ENCODE data around the gene NBL1. TPM values are rescaled to one million over a fixed set of nuclear protein-coding genes. Genes with fewer than 3 reads are reported as not detected.

NBL1 gene
- total RNA-seq, 2 donors from 2014 or later = 32.0 to 32.3 TPM

GRCh38 chr1:19675797-19676196 lies 31.7 kb downstream of the NBL1 start:
- Mint-ChIP-seq H3K27ac (no peak overlapping the region), H3K4me3 (no peak overlapping the region), H3K4me1 (peaks cover 2% of the 10 kb centered on the region), H3K27me3 (peaks cover 11% of the 10 kb centered on the region), H3K36me3 (ENCODE audit: low read depth) (no peaks in the 10 kb centered on the region)
- DNase-seq (no peak), ATAC-seq (no peak)
- no peaks in the 10 kb centered on the region for H3K9me3 ChIP-seq (ENCODE audit: control insufficient read depth, low read length, poor library complexity, severe bottlenecking)

- H3K9me3 ChIP-seq (ENCODE audit: control insufficient read depth, low read length, poor library complexity, severe bottlenecking) = no peaks in the 10 kb centered on the region
- no peak overlapping the region for H3K27ac Mint-ChIP-seq
- no peak overlapping the region for H3K4me3 Mint-ChIP-seq
- no peak for DNase-seq
- peaks cover 2% of the 10 kb centered on the region for H3K4me1 Mint-ChIP-seq
- H3K36me3 Mint-ChIP-seq (ENCODE audit: low read depth) = no peaks in the 10 kb centered on the region
- H3K27me3 Mint-ChIP-seq = peaks cover 11% of the 10 kb centered on the region
- ATAC-seq = no peak
Measured at GRCh38 chr1:19676438-19676922, 32.4 kb downstream of the NBL1 start.

DNA sequence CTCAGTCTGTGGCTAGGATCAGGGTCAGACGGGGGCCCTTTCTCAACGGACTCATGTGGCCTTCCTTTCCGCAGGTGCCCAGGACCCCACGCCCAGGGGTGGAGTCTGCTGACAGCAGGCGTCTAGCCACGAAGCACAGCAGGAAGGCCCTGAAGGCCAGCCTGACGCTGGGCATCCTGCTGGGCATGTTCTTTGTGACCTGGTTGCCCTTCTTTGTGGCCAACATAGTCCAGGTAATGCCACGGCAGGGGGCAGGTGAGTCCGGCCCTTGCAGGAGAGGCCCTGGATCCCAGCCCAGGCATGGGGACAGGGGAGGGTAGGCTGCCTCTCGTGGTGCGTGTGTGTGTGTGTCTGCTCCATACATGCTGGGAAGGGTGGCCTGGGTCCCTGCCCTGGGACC lies 34.4 kb downstream of the NBL1 start:
- peaks cover 11% of the 10 kb centered on the region for H3K27me3 Mint-ChIP-seq
- no peaks in the 10 kb centered on the region for H3K9me3 ChIP-seq (ENCODE audit: control insufficient read depth, low read length, poor library complexity, severe bottlenecking)
- ATAC-seq (no peak), DNase-seq (no peak)
- H3K36me3 Mint-ChIP-seq (ENCODE audit: low read depth) = no peaks in the 10 kb centered on the region
- peaks cover 2% of the 10 kb centered on the region for H3K4me1 Mint-ChIP-seq
- H3K4me3 Mint-ChIP-seq = no peak overlapping the region
- no peak overlapping the region for H3K27ac Mint-ChIP-seq

DNA sequence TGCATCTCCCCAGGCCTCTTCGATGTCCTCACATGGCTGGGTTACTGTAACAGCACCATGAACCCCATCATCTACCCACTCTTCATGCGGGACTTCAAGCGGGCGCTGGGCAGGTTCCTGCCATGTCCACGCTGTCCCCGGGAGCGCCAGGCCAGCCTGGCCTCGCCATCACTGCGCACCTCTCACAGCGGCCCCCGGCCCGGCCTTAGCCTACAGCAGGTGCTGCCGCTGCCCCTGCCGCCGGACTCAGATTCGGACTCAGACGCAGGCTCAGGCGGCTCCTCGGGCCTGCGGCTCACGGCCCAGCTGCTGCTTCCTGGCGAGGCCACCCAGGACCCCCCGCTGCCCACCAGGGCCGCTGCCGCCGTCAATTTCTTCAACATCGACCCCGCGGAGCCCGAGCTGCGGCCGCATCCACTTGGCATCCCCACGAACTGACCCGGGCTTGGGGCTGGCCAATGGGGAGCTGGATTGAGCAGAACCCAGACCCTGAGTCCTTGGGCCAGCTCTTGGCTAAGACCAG lies 34.9 kb downstream of the NBL1 start:
- DNase-seq = no peak
- no peak for ATAC-seq
- Mint-ChIP-seq H3K27me3 (peaks cover 11% of the 10 kb centered on the region), H3K4me3 (no peak overlapping the region), H3K4me1 (peaks cover 2% of the 10 kb centered on the region), H3K27ac (no peak overlapping the region), H3K36me3 (ENCODE audit: low read depth) (no peaks in the 10 kb centered on the region)
- H3K9me3 ChIP-seq (ENCODE audit: control insufficient read depth, low read length, poor library complexity, severe bottlenecking) = no peaks in the 10 kb centered on the region

DNA sequence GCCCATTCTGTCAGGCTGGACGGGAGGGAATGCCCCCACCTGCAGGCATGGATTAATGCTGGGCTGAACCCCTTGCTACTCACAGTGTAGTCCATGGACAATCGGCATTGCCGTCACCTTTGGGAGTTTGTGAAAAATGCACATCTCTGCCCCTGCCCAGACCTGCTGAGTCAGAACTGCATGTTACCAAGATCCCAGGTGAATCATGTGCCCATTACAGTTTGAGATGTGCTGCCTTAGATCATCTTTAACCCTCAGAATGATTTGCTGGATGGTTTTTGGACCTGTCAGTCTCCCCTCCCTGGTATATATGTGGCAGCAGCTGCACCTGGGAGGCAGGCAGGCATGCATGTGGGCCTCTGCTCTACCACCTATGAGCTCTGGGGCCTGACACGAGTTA lies 35.6 kb downstream of the NBL1 start:
- peaks cover 7% of the 10 kb centered on the region for H3K27me3 Mint-ChIP-seq
- ATAC-seq = no peak
- H3K9me3 ChIP-seq (ENCODE audit: control insufficient read depth, low read length, poor library complexity, severe bottlenecking) = no peaks in the 10 kb centered on the region
- H3K4me3 Mint-ChIP-seq = no peak overlapping the region
- peaks cover 2% of the 10 kb centered on the region for H3K4me1 Mint-ChIP-seq
- no peaks in the 10 kb centered on the region for H3K36me3 Mint-ChIP-seq (ENCODE audit: low read depth)
- no peak for DNase-seq
- no peak overlapping the region for H3K27ac Mint-ChIP-seq

DNA sequence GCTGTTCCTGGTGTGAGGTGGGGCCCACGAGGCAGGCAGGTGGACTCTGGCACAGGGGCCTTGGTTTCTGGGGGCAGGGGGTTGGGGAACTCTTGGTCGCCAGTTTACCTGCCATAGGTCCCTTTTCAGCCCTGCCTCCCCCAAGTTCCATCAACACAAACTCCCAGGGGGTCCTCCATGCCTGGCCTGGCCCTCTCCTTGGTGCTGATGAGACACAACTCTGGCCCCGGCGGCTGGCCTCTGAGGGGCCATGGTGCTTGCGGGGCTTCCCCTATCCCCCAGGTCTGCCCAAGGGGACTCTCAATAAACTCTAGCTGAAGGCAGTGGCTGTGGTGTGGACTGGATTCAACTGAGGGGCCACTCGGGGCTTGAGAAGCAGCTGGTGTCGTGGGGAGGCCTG lies 36.5 kb downstream of the NBL1 start:
- Mint-ChIP-seq H3K27me3 (peaks cover 2% of the 10 kb centered on the region), H3K36me3 (ENCODE audit: low read depth) (no peaks in the 10 kb centered on the region), H3K27ac (peak overlapping the region; percentile 59), H3K4me3 (no peak overlapping the region), H3K4me1 (peaks cover 2% of the 10 kb centered on the region)
- ATAC-seq = no peak
- H3K9me3 ChIP-seq (ENCODE audit: control insufficient read depth, low read length, poor library complexity, severe bottlenecking) = no peaks in the 10 kb centered on the region
- DNase-seq = no peak

DNA sequence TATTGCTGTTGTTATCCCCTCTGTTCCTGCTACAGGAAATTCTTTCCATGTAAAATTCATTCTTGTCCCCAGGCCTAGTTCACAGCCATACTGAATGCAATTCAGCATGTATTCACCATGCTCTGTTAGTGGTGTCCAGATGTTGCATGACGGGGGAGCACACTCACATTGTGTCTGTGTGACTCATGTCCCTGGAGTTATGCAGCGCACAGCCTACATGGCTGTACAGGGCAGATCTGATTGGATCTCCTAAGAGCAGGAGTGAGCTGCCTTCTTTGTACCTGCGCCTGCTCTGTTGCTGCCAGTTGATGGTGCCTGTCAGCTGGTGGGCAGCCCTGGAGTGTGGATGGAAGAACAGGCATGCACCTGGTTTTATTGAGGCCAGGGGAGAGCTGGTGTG lies 38.1 kb downstream of the NBL1 start:
- H3K27me3 Mint-ChIP-seq = no peaks in the 10 kb centered on the region
- no peaks in the 10 kb centered on the region for H3K36me3 Mint-ChIP-seq (ENCODE audit: low read depth)
- no peak overlapping the region for H3K27ac Mint-ChIP-seq
- no peak for DNase-seq
- H3K4me3 Mint-ChIP-seq = no peak overlapping the region
- peaks cover 2% of the 10 kb centered on the region for H3K4me1 Mint-ChIP-seq
- H3K9me3 ChIP-seq (ENCODE audit: control insufficient read depth, low read length, poor library complexity, severe bottlenecking) = no peaks in the 10 kb centered on the region
- ATAC-seq = no peak

- peaks cover 5% of the 10 kb centered on the region for H3K4me1 Mint-ChIP-seq
- no peak for ATAC-seq
- no peaks in the 10 kb centered on the region for H3K9me3 ChIP-seq (ENCODE audit: control insufficient read depth, low read length, poor library complexity, severe bottlenecking)
- no peak overlapping the region for H3K27ac Mint-ChIP-seq
- no peak overlapping the region for H3K4me3 Mint-ChIP-seq
- no peaks in the 10 kb centered on the region for H3K36me3 Mint-ChIP-seq (ENCODE audit: low read depth)
- H3K27me3 Mint-ChIP-seq = no peaks in the 10 kb centered on the region
- DNase-seq = no peak
Measured at GRCh38 chr1:19682901-19683300, 38.8 kb downstream of the NBL1 start.

GRCh38 chr1:19683351-19683750 lies 39.2 kb downstream of the NBL1 start:
- H3K36me3 Mint-ChIP-seq (ENCODE audit: low read depth) = no peaks in the 10 kb centered on the region
- H3K4me3 Mint-ChIP-seq = no peak overlapping the region

GRCh38 chr1:19684677-19685076 lies 40.6 kb downstream of the NBL1 start:
- H3K4me1 Mint-ChIP-seq = peaks cover 14% of the 10 kb centered on the region
- no peak overlapping the region for H3K4me3 Mint-ChIP-seq
- no peak for DNase-seq
- no peaks in the 10 kb centered on the region for H3K27me3 Mint-ChIP-seq
- no peaks in the 10 kb centered on the region for H3K9me3 ChIP-seq (ENCODE audit: control insufficient read depth, low read length, poor library complexity, severe bottlenecking)
- no peak for ATAC-seq
- no peak overlapping the region for H3K27ac Mint-ChIP-seq
- H3K36me3 Mint-ChIP-seq (ENCODE audit: low read depth) = no peaks in the 10 kb centered on the region

More at GRCh38 chr1:19683351-19683750, 39.2 kb downstream of the NBL1 start:
- ATAC-seq (no peak), DNase-seq (no peak)
- peaks cover 7% of the 10 kb centered on the region for H3K4me1 Mint-ChIP-seq
- no peaks in the 10 kb centered on the region for H3K27me3 Mint-ChIP-seq
- no peaks in the 10 kb centered on the region for H3K9me3 ChIP-seq (ENCODE audit: control insufficient read depth, low read length, poor library complexity, severe bottlenecking)
- H3K27ac Mint-ChIP-seq = no peak overlapping the region

DNA sequence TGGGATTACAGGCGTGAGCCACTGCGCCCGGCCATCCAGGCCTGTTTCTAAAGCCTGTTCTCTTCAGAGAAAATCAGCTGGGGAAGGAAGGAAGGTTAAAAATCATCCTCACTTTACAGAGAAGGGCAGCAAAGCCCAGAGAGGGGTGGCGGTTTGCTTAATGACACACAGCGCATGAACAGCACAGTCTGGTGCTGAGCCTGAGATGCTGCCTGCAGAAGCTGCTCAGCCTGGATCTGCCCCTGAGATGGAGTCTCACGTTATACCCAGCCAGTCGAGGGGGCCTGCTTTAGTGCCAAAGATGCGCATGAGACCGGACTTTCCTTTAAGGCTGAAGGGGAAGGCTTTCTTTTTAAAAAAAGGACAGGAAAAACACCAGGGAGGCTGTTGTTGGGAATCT lies 41.9 kb downstream of the NBL1 start:
- ATAC-seq (no peak), DNase-seq (no peak)
- no peaks in the 10 kb centered on the region for H3K9me3 ChIP-seq (ENCODE audit: control insufficient read depth, low read length, poor library complexity, severe bottlenecking)
- Mint-ChIP-seq H3K27ac (no peak overlapping the region), H3K36me3 (ENCODE audit: low read depth) (peaks cover 4% of the 10 kb centered on the region), H3K27me3 (no peaks in the 10 kb centered on the region), H3K4me3 (no peak overlapping the region), H3K4me1 (peaks cover 17% of the 10 kb centered on the region)

- Mint-ChIP-seq H3K27me3 (no peaks in the 10 kb centered on the region), H3K4me3 (no peak overlapping the region), H3K27ac (no peak overlapping the region), H3K4me1 (peaks cover 17% of the 10 kb centered on the region), H3K36me3 (ENCODE audit: low read depth) (peaks cover 6% of the 10 kb centered on the region)
- DNase-seq (no peak), ATAC-seq (no peak)
- H3K9me3 ChIP-seq (ENCODE audit: control insufficient read depth, low read length, poor library complexity, severe bottlenecking) = no peaks in the 10 kb centered on the region
Measured at GRCh38 chr1:19687414-19687813, 43.3 kb downstream of the NBL1 start.

GRCh38 chr1:19688041-19688842 lies 44.1 kb downstream of the NBL1 start:
- H3K9me3 ChIP-seq (ENCODE audit: control insufficient read depth, low read length, poor library complexity, severe bottlenecking) = no peaks in the 10 kb centered on the region
- H3K27me3 Mint-ChIP-seq = no peaks in the 10 kb centered on the region
- H3K36me3 Mint-ChIP-seq (ENCODE audit: low read depth) = peaks cover 6% of the 10 kb centered on the region
- peaks cover 17% of the 10 kb centered on the region for H3K4me1 Mint-ChIP-seq
- H3K27ac Mint-ChIP-seq = peak overlapping the region; percentile 71
- DNase-seq (no peak), ATAC-seq (peak; percentile 51)
- peak overlapping the region; percentile 66 for H3K4me3 Mint-ChIP-seq
